ENCODE data around the gene KIF3A. TPM values are rescaled to one million over a fixed set of nuclear protein-coding genes. Genes with fewer than 3 reads are reported as not detected.

Gene KIF3A
- total and polyA plus RNA-seq, 7 donors, result 1.2 to 19.9 (median 7.1) TPM

GRCh38 chr5:132647473-132647872 lies 89.9 kb downstream of the KIF3A start:
- no peak overlapping the region for H3K27ac ChIP-seq
- TF ChIP-seq POLR2AphosphoS5 (IDR thresholded peaks at IDR 0.05) (no peak), EP300 (IDR thresholded peaks at IDR 0.05) (no peak), POLR2A (IDR thresholded peaks at IDR 0.05) (no peak)
- TF ChIP-seq, protein P1, sequence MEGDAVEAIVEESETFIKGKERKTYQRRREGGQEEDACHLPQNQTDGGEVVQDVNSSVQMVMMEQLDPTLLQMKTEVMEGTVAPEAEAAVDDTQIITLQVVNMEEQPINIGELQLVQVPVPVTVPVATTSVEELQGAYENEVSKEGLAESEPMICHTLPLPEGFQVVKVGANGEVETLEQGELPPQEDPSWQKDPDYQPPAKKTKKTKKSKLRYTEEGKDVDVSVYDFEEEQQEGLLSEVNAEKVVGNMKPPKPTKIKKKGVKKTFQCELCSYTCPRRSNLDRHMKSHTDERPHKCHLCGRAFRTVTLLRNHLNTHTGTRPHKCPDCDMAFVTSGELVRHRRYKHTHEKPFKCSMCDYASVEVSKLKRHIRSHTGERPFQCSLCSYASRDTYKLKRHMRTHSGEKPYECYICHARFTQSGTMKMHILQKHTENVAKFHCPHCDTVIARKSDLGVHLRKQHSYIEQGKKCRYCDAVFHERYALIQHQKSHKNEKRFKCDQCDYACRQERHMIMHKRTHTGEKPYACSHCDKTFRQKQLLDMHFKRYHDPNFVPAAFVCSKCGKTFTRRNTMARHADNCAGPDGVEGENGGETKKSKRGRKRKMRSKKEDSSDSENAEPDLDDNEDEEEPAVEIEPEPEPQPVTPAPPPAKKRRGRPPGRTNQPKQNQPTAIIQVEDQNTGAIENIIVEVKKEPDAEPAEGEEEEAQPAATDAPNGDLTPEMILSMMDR (IDR thresholded peaks at IDR 0.05), result no peak
- H3K4me1 ChIP-seq, result no peaks in the 10 kb centered on the region
- H3K27me3 ChIP-seq, result no peaks in the 10 kb centered on the region
- peaks cover 0 to 3% (median 0%) of the 10 kb centered on the region in 4 donors for H3K9me3 ChIP-seq
- no peak overlapping the region for H3K4me3 ChIP-seq
- H3K36me3 ChIP-seq, result peaks cover 0 to 19% (median 6%) of the 10 kb centered on the region in 4 donors
- WGBS, 2 donors, result 71 to 89% methylated on average over 2 of the region's 2 CpGs
- intact Hi-C loops (cut with DNase I), result no loop called here
- no peak for DNase-seq

DNA sequence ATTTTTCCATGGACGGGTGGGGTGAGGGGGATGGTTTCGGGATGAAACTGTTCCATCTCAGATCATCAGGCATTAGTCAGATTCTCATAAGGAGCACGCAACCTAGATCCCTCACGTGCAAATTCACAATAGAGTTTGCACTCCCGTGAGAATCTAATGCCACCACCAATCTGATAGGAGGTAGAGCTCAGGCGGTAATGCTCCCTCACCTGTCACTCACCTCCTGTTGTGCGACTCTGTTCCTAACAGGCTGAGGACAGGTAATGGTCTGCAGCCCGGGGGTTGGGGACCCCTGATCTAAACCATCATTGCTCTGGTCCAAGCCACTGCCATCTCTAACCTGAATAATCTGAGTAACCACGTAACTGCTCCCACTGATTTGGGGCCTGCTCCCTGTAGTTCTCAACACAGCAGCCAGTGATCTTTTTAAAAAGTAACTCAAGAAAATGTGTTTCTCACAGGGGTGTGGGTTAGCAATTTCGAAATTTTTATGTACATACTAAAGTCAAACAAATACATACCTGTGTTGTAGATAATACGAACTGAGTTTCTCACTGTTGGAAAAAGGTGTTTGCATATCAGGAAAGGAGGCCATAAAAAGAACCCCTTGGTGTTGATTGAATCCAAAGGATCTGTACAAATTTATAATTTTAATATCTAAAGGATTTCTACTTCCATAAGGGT lies 90.6 kb downstream of the KIF3A start:
- WGBS, 2 donors, result 70 to 88% methylated on average over 11 of the region's 11 CpGs
- no peak overlapping the region for H3K27ac ChIP-seq
- DNase-seq, result no peak
- H3K36me3 ChIP-seq, result peaks cover 4 to 26% (median 9%) of the 10 kb centered on the region in 4 donors
- TF ChIP-seq POLR2A (IDR thresholded peaks at IDR 0.05) (no peak), POLR2AphosphoS5 (IDR thresholded peaks at IDR 0.05) (no peak), EP300 (IDR thresholded peaks at IDR 0.05) (no peak)
- TF ChIP-seq, protein P1 (IDR thresholded peaks at IDR 0.05), result no peak
- intact Hi-C loops (cut with DNase I), result no loop called here
- peaks cover 0 to 3% (median 0%) of the 10 kb centered on the region in 4 donors for H3K9me3 ChIP-seq
- H3K4me1 ChIP-seq, result no peaks in the 10 kb centered on the region
- H3K27me3 ChIP-seq, result no peaks in the 10 kb centered on the region
- no peak overlapping the region for H3K4me3 ChIP-seq

- intact Hi-C loops (cut with DNase I), result no loop called here
- Histone ChIP-seq H3K27me3 (no peaks in the 10 kb centered on the region), H3K36me3 (peaks cover 20 to 52% (median 25%) of the 10 kb centered on the region in 4 donors), H3K9me3 (peaks cover 0 to 3% (median 0%) of the 10 kb centered on the region in 4 donors), H3K4me3 (no peak overlapping the region), H3K27ac (no peak overlapping the region), H3K4me1 (no peaks in the 10 kb centered on the region)
- no peak for DNase-seq
- no peak for TF ChIP-seq POLR2AphosphoS5 (IDR thresholded peaks at IDR 0.05)
- no peak for TF ChIP-seq POLR2A (IDR thresholded peaks at IDR 0.05)
- TF ChIP-seq, protein P1 (IDR thresholded peaks at IDR 0.05), result no peak
- TF ChIP-seq EP300 (IDR thresholded peaks at IDR 0.05), result no peak
These were observed 93.2 kb downstream of the KIF3A start for GRCh38 chr5:132644177-132644576.

Other genes starting within 250 kb of the KIF3A start
- gene IRF1, start 246.8 kb downstream of the KIF3A start, total RNA-seq, result 100 to 1,000 TPM in 1 of 4 donors, 10 to 100 TPM in 3; 15.3 to 124 (median 22.7) TPM
- 100 to 1,000 TPM in 1 of 3 donors, 10 to 100 TPM in 2; 37.2 to 169 (median 70.5) TPM for gene IRF1, start 246.8 kb downstream of the KIF3A start, polyA plus RNA-seq
- not detected for gene IL5, start 194.0 kb downstream of the KIF3A start, total RNA-seq
- gene IL5, start 194.0 kb downstream of the KIF3A start, polyA plus RNA-seq, result not detected
- 10 to 100 TPM; 20.0 to 34.6 (median 29.3) TPM for gene RAD50, start 180.6 kb downstream of the KIF3A start, total RNA-seq
- gene RAD50, start 180.6 kb downstream of the KIF3A start, polyA plus RNA-seq, result 10 to 100 TPM in 1 of 3 donors, 1 to 10 TPM in 2; 6.0 to 11.4 (median 8.1) TPM
- gene IL13, start 79.4 kb downstream of the KIF3A start, total RNA-seq, result not detected
- under 1 TPM in 1 of 3 donors, not detected in 2; 0.15 TPM for gene IL13, start 79.4 kb downstream of the KIF3A start, polyA plus RNA-seq
- not detected for gene IL4, start 63.6 kb downstream of the KIF3A start, total RNA-seq
- not detected for gene IL4, start 63.6 kb downstream of the KIF3A start, polyA plus RNA-seq
- 1 to 10 TPM in 1 of 4 donors, not detected in 3; 1.4 TPM for gene CCNI2, start 9.9 kb upstream of the KIF3A start, total RNA-seq
- gene CCNI2, start 9.9 kb upstream of the KIF3A start, polyA plus RNA-seq, result 1 to 10 TPM; 1.8 to 5.3 (median 2.3) TPM
- 10 to 100 TPM; 21.4 to 36.0 (median 30.9) TPM for gene SEPTIN8, start 39.7 kb upstream of the KIF3A start, total RNA-seq
- gene SEPTIN8, start 39.7 kb upstream of the KIF3A start, polyA plus RNA-seq, result 10 to 100 TPM; 19.2 to 38.0 (median 30.7) TPM
- under 1 TPM in 2 of 4 donors, not detected in 2; 0.16 to 0.36 TPM for gene SOWAHA, start 75.8 kb upstream of the KIF3A start, total RNA-seq
- 10 to 100 TPM in 2 of 3 donors, 1 to 10 TPM in 1; 8.0 to 33.8 (median 26.4) TPM for gene SOWAHA, start 75.8 kb upstream of the KIF3A start, polyA plus RNA-seq
- 10 to 100 TPM in 1 of 4 donors, 1 to 10 TPM in 3; 4.2 to 20.0 (median 7.6) TPM for gene SHROOM1, start 93.1 kb upstream of the KIF3A start, total RNA-seq
- gene SHROOM1, start 93.1 kb upstream of the KIF3A start, polyA plus RNA-seq, result 10 to 100 TPM; 22.4 to 25.1 (median 24.6) TPM
- gene GDF9, start 128.9 kb upstream of the KIF3A start, total RNA-seq, result 1 to 10 TPM in 1 of 4 donors, under 1 TPM in 2, not detected in 1; 0.33 to 1.8 (median 0.55) TPM
- gene GDF9, start 128.9 kb upstream of the KIF3A start, polyA plus RNA-seq, result under 1 TPM in 1 of 3 donors, not detected in 2; 0.22 TPM
- gene UQCRQ, start 129.1 kb upstream of the KIF3A start, total RNA-seq, result 100 to 1,000 TPM; 113 to 230 (median 172) TPM
- 100 to 1,000 TPM; 416 to 936 (median 650) TPM for gene UQCRQ, start 129.1 kb upstream of the KIF3A start, polyA plus RNA-seq
- gene LEAP2, start 136.1 kb upstream of the KIF3A start, total RNA-seq, result 1 to 10 TPM in 1 of 4 donors, under 1 TPM in 3; 0.36 to 1.4 (median 0.77) TPM
- gene LEAP2, start 136.1 kb upstream of the KIF3A start, polyA plus RNA-seq, result 1 to 10 TPM in 2 of 3 donors, under 1 TPM in 1; 0.60 to 1.7 (median 1.4) TPM
- gene AFF4, start 226.1 kb upstream of the KIF3A start, total RNA-seq, result 10 to 100 TPM; 52.4 to 74.0 (median 66.7) TPM
- gene AFF4, start 226.1 kb upstream of the KIF3A start, polyA plus RNA-seq, result 10 to 100 TPM in 2 of 3 donors, 1 to 10 TPM in 1; 9.0 to 18.7 (median 15.5) TPM